GM19395 (cell line): ENCODE data around the gene PPP6R2.

Experiments used
- ATAC-seq: cut with Tn5 transposase; IDR thresholded peaks from one replicate; pipeline ENCODE4 v1.9.1; 2021; ENCODE audit warnings: mild to moderate bottlenecking, moderate library complexity; ENCODE audit not compliant: unreplicated experiment

The PPP6R2 gene

GRCh38 chr22:50342651-50343540 is at the start of gene PPP6R2:
TSS of gene PPP6R2 (plus strand) at chr22:50343327. CDS start at chr22:50393909, 50,582 bp downstream.
- peak; percentile 66 for ATAC-seq

GRCh38 chr22:50293441-50294318 is 49.4 kb upstream of the PPP6R2 start:
- ATAC-seq, result no peak

GRCh38 chr22:50294319-50294656 is 48.8 kb upstream of the PPP6R2 start:
- ATAC-seq, result no peak

- ATAC-seq, result no peak
These were observed 46.3 kb upstream of the PPP6R2 start for GRCh38 chr22:50296658-50297490.

- ATAC-seq, result no peak
These were observed 45.4 kb upstream of the PPP6R2 start for GRCh38 chr22:50297510-50298265.

GRCh38 chr22:50298266-50298637 is 44.9 kb upstream of the PPP6R2 start:
- no peak for ATAC-seq

GRCh38 chr22:50298937-50299784 is 44.0 kb upstream of the PPP6R2 start:
- no peak for ATAC-seq

GRCh38 chr22:50299785-50300619 is 43.1 kb upstream of the PPP6R2 start:
- ATAC-seq, result no peak

- no peak for ATAC-seq
These were observed 42.4 kb upstream of the PPP6R2 start for GRCh38 chr22:50300620-50301257.

- ATAC-seq, result no peak
These were observed 41.5 kb upstream of the PPP6R2 start for GRCh38 chr22:50301581-50301991.

GRCh38 chr22:50302041-50302541 is 41.0 kb upstream of the PPP6R2 start:
- no peak for ATAC-seq

- no peak for ATAC-seq
These were observed 40.6 kb upstream of the PPP6R2 start for GRCh38 chr22:50302564-50302963.

GRCh38 chr22:50303515-50303847 is 39.6 kb upstream of the PPP6R2 start:
- no peak for ATAC-seq

GRCh38 chr22:50303848-50304527 is 39.1 kb upstream of the PPP6R2 start:
- ATAC-seq, result no peak

- ATAC-seq, result no peak
These were observed 38.4 kb upstream of the PPP6R2 start for GRCh38 chr22:50304528-50305392.

GRCh38 chr22:50305393-50305922 is 37.7 kb upstream of the PPP6R2 start:
- ATAC-seq, result no peak
